Measurements from ENCODE around the gene ANKEF1. TPM values are rescaled to one million over a fixed set of nuclear protein-coding genes. Genes with fewer than 3 reads are reported as not detected.

The ANKEF1 gene
- total RNA-seq, 4 donors from 2014 or later = 0.47 to 1.3 (median 0.84) TPM

DNA sequence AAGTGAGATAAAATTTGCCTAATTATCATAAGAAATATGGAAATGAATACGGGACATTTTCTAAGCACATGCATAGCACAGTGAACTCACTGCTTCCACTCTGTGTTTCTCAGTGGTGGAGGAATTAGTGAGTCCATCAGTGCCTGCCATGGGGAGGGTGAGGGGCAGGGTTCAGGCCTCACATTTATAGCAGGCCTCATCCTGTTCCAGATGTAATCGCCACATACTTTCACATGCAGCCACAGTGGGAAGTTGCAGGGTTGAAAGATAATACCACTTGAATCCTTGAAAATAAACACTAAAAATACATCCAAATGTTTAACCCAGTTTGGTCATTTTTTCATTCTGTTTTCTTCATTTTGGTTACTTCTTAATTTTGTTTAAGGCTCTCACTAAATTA, 29.9 kb upstream of the ANKEF1 start:
- 70 to 72% methylated on average over 2 of the region's 2 CpGs for whole genome bisulfite sequencing, 2 donors (ENCODE audit: low coverage in 1 of 2)
- Histone ChIP-seq H3K27ac (no peak overlapping the region), H3K4me3 (no peak overlapping the region), H3K27me3 (no peaks in the 10 kb centered on the region), H3K9me3 (no peaks in the 10 kb centered on the region), H3K36me3 (no peaks in the 10 kb centered on the region), H3K4me1 (no peaks in the 10 kb centered on the region)
- ATAC-seq = no peak
- TF ChIP-seq POLR2A (IDR thresholded peaks at IDR 0.05) (no peak), EP300 (IDR thresholded peaks at IDR 0.05) (no peak), POLR2AphosphoS5 (IDR thresholded peaks at IDR 0.05) (no peak)
- TF ChIP-seq, protein P1, sequence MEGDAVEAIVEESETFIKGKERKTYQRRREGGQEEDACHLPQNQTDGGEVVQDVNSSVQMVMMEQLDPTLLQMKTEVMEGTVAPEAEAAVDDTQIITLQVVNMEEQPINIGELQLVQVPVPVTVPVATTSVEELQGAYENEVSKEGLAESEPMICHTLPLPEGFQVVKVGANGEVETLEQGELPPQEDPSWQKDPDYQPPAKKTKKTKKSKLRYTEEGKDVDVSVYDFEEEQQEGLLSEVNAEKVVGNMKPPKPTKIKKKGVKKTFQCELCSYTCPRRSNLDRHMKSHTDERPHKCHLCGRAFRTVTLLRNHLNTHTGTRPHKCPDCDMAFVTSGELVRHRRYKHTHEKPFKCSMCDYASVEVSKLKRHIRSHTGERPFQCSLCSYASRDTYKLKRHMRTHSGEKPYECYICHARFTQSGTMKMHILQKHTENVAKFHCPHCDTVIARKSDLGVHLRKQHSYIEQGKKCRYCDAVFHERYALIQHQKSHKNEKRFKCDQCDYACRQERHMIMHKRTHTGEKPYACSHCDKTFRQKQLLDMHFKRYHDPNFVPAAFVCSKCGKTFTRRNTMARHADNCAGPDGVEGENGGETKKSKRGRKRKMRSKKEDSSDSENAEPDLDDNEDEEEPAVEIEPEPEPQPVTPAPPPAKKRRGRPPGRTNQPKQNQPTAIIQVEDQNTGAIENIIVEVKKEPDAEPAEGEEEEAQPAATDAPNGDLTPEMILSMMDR (IDR thresholded peaks at IDR 0.05) = no peak

DNA sequence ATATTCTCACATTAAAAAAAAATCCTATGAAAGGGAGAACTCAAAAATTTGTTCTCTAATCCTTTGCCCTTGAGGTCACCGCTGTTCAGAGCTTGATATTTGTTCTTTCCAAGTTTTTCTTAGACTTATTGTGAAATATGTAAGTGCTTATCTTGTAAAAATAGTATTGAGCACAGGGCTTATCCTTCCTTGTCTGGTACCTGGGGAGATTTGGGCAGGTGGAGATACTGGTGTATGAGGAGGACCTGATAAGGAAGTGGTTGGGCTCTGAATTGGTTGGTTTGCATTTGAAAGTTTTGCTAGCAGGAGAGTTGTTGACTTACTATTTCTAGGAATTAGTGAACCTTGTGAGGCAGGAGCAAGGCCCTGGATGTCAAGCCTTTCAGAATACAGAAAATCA, 28.9 kb upstream of the ANKEF1 start:
- H3K27ac ChIP-seq = no peak overlapping the region
- H3K9me3 ChIP-seq = no peaks in the 10 kb centered on the region
- H3K36me3 ChIP-seq = no peaks in the 10 kb centered on the region
- no peak for TF ChIP-seq POLR2A (IDR thresholded peaks at IDR 0.05)
- TF ChIP-seq EP300 (IDR thresholded peaks at IDR 0.05) = no peak
- no peak for TF ChIP-seq POLR2AphosphoS5 (IDR thresholded peaks at IDR 0.05)
- TF ChIP-seq, protein P1 (IDR thresholded peaks at IDR 0.05) = no peak
- H3K4me1 ChIP-seq = no peaks in the 10 kb centered on the region
- 83 to 92% methylated on average over 1 of the region's 1 CpG for WGBS, 2 donors (ENCODE audit: low coverage in 1 of 2)
- no peak for ATAC-seq
- no peak overlapping the region for H3K4me3 ChIP-seq
- no peaks in the 10 kb centered on the region for H3K27me3 ChIP-seq

DNA sequence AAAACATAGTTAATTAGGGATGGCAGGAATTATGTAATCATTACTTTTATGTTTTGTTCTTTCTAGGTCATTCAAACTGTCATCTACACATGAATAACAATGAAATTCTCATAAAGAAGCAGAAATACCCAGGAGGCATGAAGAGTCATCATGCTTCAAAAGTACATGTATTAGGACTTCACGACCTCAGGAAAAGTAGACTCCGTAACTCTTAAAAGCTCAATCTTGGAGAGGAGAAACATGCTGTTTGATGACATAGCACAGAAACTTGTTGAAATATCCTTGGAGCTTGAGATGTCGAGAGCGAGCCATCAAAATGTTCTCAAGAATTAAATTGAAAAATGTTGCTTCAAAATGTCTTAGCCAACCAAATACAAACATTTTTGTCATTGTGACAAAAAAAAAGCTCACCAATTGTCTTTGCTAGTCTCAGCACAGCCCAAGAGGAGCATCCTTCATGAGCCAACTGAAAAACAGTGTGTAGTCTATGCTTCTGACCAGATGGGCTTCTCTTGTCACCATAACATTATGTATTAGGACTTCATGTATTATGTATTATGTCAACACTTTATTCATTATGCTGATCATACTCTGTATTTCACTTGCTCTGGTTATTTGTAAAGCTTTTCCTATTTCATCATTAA, 28.2 kb upstream of the ANKEF1 start:
- Histone ChIP-seq H3K27ac (no peak overlapping the region), H3K9me3 (no peaks in the 10 kb centered on the region), H3K36me3 (no peaks in the 10 kb centered on the region), H3K4me3 (no peak overlapping the region), H3K27me3 (no peaks in the 10 kb centered on the region), H3K4me1 (no peaks in the 10 kb centered on the region)
- 62 to 64% methylated on average over 4 of the region's 4 CpGs for whole genome bisulfite sequencing, 2 donors (ENCODE audit: low coverage in 1 of 2)
- TF ChIP-seq, protein P1 (IDR thresholded peaks at IDR 0.05) = no peak
- ATAC-seq = peak; percentile 36

DNA sequence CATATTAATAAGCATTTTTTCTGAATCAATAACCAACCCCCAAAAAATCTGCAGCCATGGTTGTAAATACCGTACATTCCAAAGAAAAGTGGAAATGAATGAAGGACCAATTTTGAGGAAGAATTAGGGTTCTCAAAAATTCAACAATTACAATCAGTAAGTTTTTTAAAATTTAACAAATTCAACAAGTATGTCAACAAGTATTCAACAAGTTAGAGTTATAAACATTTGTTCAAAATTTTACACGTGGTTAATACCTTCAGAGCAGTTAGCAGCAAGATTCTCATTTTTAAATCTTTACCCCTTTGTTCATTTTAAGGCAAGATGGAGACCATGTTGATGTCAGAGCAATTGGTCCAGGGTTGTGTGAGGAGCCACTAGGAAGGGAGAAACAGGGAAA, 27.6 kb upstream of the ANKEF1 start:
- TF ChIP-seq, protein P1 (IDR thresholded peaks at IDR 0.05) = no peak
- no peak for TF ChIP-seq EP300 (IDR thresholded peaks at IDR 0.05)
- TF ChIP-seq POLR2AphosphoS5 (IDR thresholded peaks at IDR 0.05) = no peak
- no peak for TF ChIP-seq POLR2A (IDR thresholded peaks at IDR 0.05)
- Histone ChIP-seq H3K9me3 (no peaks in the 10 kb centered on the region), H3K36me3 (no peaks in the 10 kb centered on the region), H3K4me1 (no peaks in the 10 kb centered on the region), H3K4me3 (no peak overlapping the region), H3K27me3 (no peaks in the 10 kb centered on the region), H3K27ac (no peak overlapping the region)
- no peak for ATAC-seq
- WGBS, 2 donors (ENCODE audit: low coverage in 1 of 2) = 35 to 58% methylated on average over 2 of the region's 2 CpGs

DNA sequence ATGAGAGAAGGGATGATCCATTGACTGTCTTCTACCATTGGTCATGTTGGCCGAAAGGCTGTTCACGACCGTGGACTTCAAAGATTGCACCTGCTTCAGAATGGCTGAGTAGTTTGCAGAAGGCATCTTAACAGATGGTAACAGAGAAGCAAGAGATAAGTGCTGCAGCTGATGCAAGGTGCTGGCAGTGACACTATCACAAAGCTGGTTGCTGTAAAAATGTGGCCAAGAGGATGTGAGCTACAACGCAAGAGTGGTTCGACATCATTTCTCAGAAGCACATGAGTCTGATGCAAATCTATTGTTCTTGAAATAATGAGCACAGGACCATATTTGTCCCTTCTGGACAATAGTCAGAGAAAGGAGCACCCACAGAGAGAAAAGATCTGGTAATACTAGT, 27.0 kb upstream of the ANKEF1 start:
- no peaks in the 10 kb centered on the region for H3K27me3 ChIP-seq
- no peak for ATAC-seq
- no peaks in the 10 kb centered on the region for H3K36me3 ChIP-seq
- H3K4me3 ChIP-seq = no peak overlapping the region
- TF ChIP-seq EP300 (IDR thresholded peaks at IDR 0.05) (no peak), POLR2A (IDR thresholded peaks at IDR 0.05) (no peak), POLR2AphosphoS5 (IDR thresholded peaks at IDR 0.05) (no peak)
- TF ChIP-seq, protein P1 (IDR thresholded peaks at IDR 0.05) = no peak
- no peaks in the 10 kb centered on the region for H3K4me1 ChIP-seq
- no peak overlapping the region for H3K27ac ChIP-seq
- no peaks in the 10 kb centered on the region for H3K9me3 ChIP-seq
- WGBS, 2 donors (ENCODE audit: low coverage in 1 of 2) = 82% methylated on average over 5 of the region's 5 CpGs; no CpG with 5 or more reads in 1 of the 2 donors

All from gastroesophageal sphincter (tissue), 4 donors.